H1 (cell line): ENCODE results near the gene ZSCAN12. TPM values are rescaled to one million over a fixed set of nuclear protein-coding genes. Genes with fewer than 3 reads are reported as not detected.

Source experiments
- CTCF ChIA-PET: fragments of 300-600 bp; sonication (Branson Sonifier 250); formaldehyde crosslinking; loops from one replicate; lab custom pipeline; 2021; ENCODE audit not compliant: partially characterized antibody; lab: Charles Lee
- POLR2A ChIA-PET: fragments of 300-600 bp; sonication (Branson Sonifier 250); formaldehyde crosslinking; loops from one replicate; lab custom pipeline; 2021; ENCODE audit warnings: inconsistent platforms; ENCODE audit not compliant: partially characterized antibody; lab: Charles Lee
- DNase-seq, 2 experiments: peaks; one replicate each; pipeline versions ENCODE4 v3.0.0 to v3.0.0-alpha.2; 2010 to 2022; ENCODE audit warnings: low spot score in 2 of 2, low read depth in 1 of 2, mixed read lengths in 1 of 2
- FAIRE-seq: peaks from 2 replicates; lab custom pipeline; 2011; peaks lifted over from hg19 to GRCh38; lab: Jason Lieb, UNC
- H2AFZ ChIP-seq: 2 replicates; pipeline ENCODE4 v1.8.1; 2012; ENCODE audit warnings: low read length, inconsistent platforms
- H2AK5ac ChIP-seq: 2 replicates; pipeline ENCODE4 v1.6.1; 2013; ENCODE audit warnings: low read depth, low read length
- H2BK120ac ChIP-seq: replicated peaks from 2 replicates; pipeline ENCODE3; 2013; ENCODE audit warnings: low read depth, low read length, inconsistent platforms
- H2BK12ac ChIP-seq: 2 replicates; pipeline ENCODE4 v1.6.1; 2013; ENCODE audit warnings: low read depth, low read length
- H2BK15ac ChIP-seq: 2 replicates; pipeline ENCODE4 v1.6.1; 2013; ENCODE audit warnings: low read length
- H2BK20ac ChIP-seq: 2 replicates; pipeline ENCODE4 v1.6.1; 2013; ENCODE audit warnings: low read length
- H2BK5ac ChIP-seq: 2 replicates; pipeline ENCODE4 v1.6.1; 2013; ENCODE audit warnings: low read depth, low read length
- H3K14ac ChIP-seq: 2 replicates; pipeline ENCODE4 v1.6.1; 2013; ENCODE audit warnings: inconsistent platforms; ENCODE audit not compliant: insufficient read length
- H3K18ac ChIP-seq: 2 replicates; pipeline ENCODE4 v1.6.1; 2013; ENCODE audit warnings: low read length; ENCODE audit errors: extremely low read depth
- H3K23ac ChIP-seq: 2 replicates; pipeline ENCODE4 v1.6.1; 2013; ENCODE audit warnings: inconsistent platforms; ENCODE audit not compliant: insufficient read length
- H3K23me2 ChIP-seq: 2 replicates; pipeline ENCODE4 v1.6.1; 2013; ENCODE audit warnings: low read depth, low read length
- H3K27ac ChIP-seq: 2 replicates; pipeline ENCODE4 v1.6.1; 2011; ENCODE audit warnings: low read depth, low read length, inconsistent platforms
- H3K27me3 ChIP-seq, 4 experiments: replicated peaks in 1 of 4; 1 replicate in 1 of 4; 2 replicates in 3 of 4; pipeline versions ENCODE4 v1.6.1 to v1.8.1; 2011 to 2013; ENCODE audit warnings: low read length in 3 of 4, mild to moderate bottlenecking in 3 of 4, inconsistent platforms in 2 of 4, mixed read lengths in 2 of 4, moderate library complexity in 1 of 4; ENCODE audit not compliant: control insufficient read depth in 3 of 4, insufficient read depth in 3 of 4; ENCODE audit errors: extremely low read depth in 1 of 4
- H3K36me3 ChIP-seq, 4 experiments: 2 replicates each; pipeline versions ENCODE4 v1.6.1 to v1.8.1; 2011 to 2013; ENCODE audit warnings: mild to moderate bottlenecking in 4 of 4, low read length in 3 of 4, moderate library complexity in 2 of 4, control low read depth in 1 of 4, inconsistent platforms in 1 of 4; ENCODE audit not compliant: insufficient read depth in 4 of 4, control insufficient read depth in 2 of 4
- H3K4ac ChIP-seq: replicated peaks from 2 replicates; pipeline ENCODE3; 2013; ENCODE audit warnings: low read length, low read depth, mixed read lengths, inconsistent platforms; ENCODE audit not compliant: insufficient read length
- H3K4me1 ChIP-seq, 4 experiments: replicated peaks in 1 of 4; 1 replicate in 1 of 4; 2 replicates in 3 of 4; pipeline versions ENCODE4 v1.6.1 to v1.8.1; 2011 to 2013; ENCODE audit warnings: low read length in 3 of 4, inconsistent platforms in 2 of 4, mixed read lengths in 1 of 4; ENCODE audit not compliant: insufficient read depth in 4 of 4, control insufficient read depth in 3 of 4
- H3K4me2 ChIP-seq, 2 experiments: 2 replicates each; pipeline versions ENCODE4 v1.6.1 to v1.8.1; 2011 to 2013; ENCODE audit warnings: low read depth in 2 of 2, low read length in 2 of 2, control low read depth in 1 of 2, inconsistent platforms in 1 of 2, mild to moderate bottlenecking in 1 of 2; ENCODE audit not compliant: insufficient read depth in 1 of 2
- H3K4me3 ChIP-seq, 4 experiments: fragments of 200-600, 300-600 bp in 1 of 4; sonication (generic), shearing (Covaris generic), sonication (Bioruptor Twin) in 1 of 4; 2 replicates each; pipeline versions ENCODE4 v1.5.1 to v1.8.1; 2011 to 2016; ENCODE audit warnings: low read length in 4 of 4, low read depth in 3 of 4, control low read depth in 2 of 4, inconsistent platforms in 2 of 4, mild to moderate bottlenecking in 2 of 4, mixed read lengths in 1 of 4, moderate library complexity in 1 of 4; ENCODE audit not compliant: insufficient read depth in 2 of 4; ENCODE audit errors: extremely low read depth in 1 of 4
- H3K56ac ChIP-seq: replicated peaks from 2 replicates; pipeline ENCODE3; 2013; ENCODE audit warnings: low read depth, mild to moderate bottlenecking, mixed read lengths, low read length, inconsistent platforms; ENCODE audit not compliant: insufficient read length
- H3K79me1 ChIP-seq: 2 replicates; pipeline ENCODE4 v1.6.1; 2013; ENCODE audit warnings: low read depth, low read length, control low read depth
- H3K79me2 ChIP-seq, 2 experiments: 2 replicates each; pipeline versions ENCODE4 v1.6.1 to v1.8.1; 2012 to 2013; ENCODE audit warnings: low read length in 2 of 2, mild to moderate bottlenecking in 2 of 2, inconsistent platforms in 1 of 2; ENCODE audit not compliant: insufficient read depth in 2 of 2, control insufficient read depth in 1 of 2
- H3K9ac ChIP-seq, 4 experiments: replicated peaks in 1 of 4; 1 replicate in 1 of 4; 2 replicates in 3 of 4; pipeline versions ENCODE4 v1.6.1 to v1.8.1; 2011 to 2013; ENCODE audit warnings: low read depth in 3 of 4, low read length in 3 of 4, control low read depth in 2 of 4, mild to moderate bottlenecking in 2 of 4, moderate library complexity in 2 of 4, inconsistent platforms in 1 of 4; ENCODE audit errors: extremely low read depth in 1 of 4
- H3K9me3 ChIP-seq, 2 experiments: 2 replicates each; pipeline versions ENCODE4 v1.6.1 to v1.8.1; 2012 to 2013; ENCODE audit warnings: mild to moderate bottlenecking in 2 of 2, moderate library complexity in 2 of 2, control low read depth in 1 of 2, inconsistent platforms in 1 of 2, low read depth in 1 of 2, low read length in 1 of 2, mixed read lengths in 1 of 2; ENCODE audit not compliant: insufficient read depth in 2 of 2
- H4K20me1 ChIP-seq, 2 experiments: replicated peaks in 1 of 2; 2 replicates each; pipeline versions ENCODE3 to v1.8.1; 2011 to 2013; ENCODE audit warnings: inconsistent platforms in 2 of 2, low read length in 2 of 2, mild to moderate bottlenecking in 1 of 2; ENCODE audit not compliant: insufficient read depth in 2 of 2, control insufficient read depth in 1 of 2
- H4K5ac ChIP-seq: 2 replicates; pipeline ENCODE4 v1.6.1; 2013; ENCODE audit warnings: low read length, low read depth, mixed read lengths, inconsistent platforms; ENCODE audit not compliant: insufficient read length
- H4K8ac ChIP-seq: 2 replicates; pipeline ENCODE4 v1.8.0; 2013; ENCODE audit warnings: mild to moderate bottlenecking, moderate library complexity, low read length, inconsistent platforms; ENCODE audit not compliant: insufficient read depth; ENCODE audit errors: extremely low read depth
- H4K91ac ChIP-seq: replicated peaks from 2 replicates; pipeline ENCODE3; 2013; ENCODE audit warnings: low read length, mixed read lengths, inconsistent platforms; ENCODE audit not compliant: insufficient read length
- ATF3 ChIP-seq: IDR thresholded peaks from 2 replicates; pipeline ENCODE4 v1.6.1; 2011; ENCODE audit warnings: low read depth, mild to moderate bottlenecking, low read length; ENCODE audit not compliant: insufficient read depth
- CBX8 ChIP-seq: fragments of 300-800, 300-1000 bp; sonication (generic); IDR thresholded peaks from 2 replicates; pipeline ENCODE4 v1.7.1; 2016; ENCODE audit warnings: low read depth, low read length, borderline replicate concordance
- CREB1 ChIP-seq: IDR thresholded peaks from 2 replicates; pipeline ENCODE4 v1.6.1; 2012; ENCODE audit warnings: inconsistent platforms
- CTBP2 ChIP-seq: IDR thresholded peaks from 2 replicates; pipeline ENCODE4 v1.7.0; 2011; ENCODE audit warnings: borderline replicate concordance, mild to moderate bottlenecking, moderate library complexity, mixed read lengths, low read length; ENCODE audit not compliant: insufficient read depth, insufficient read length
- EZH2 ChIP-seq: fragments of 200-600 bp; sonication (generic); IDR thresholded peaks from 2 replicates; pipeline ENCODE4 v1.7.1; 2012; ENCODE audit warnings: low read depth, mild to moderate bottlenecking, moderate library complexity, low read length, inconsistent platforms; ENCODE audit not compliant: severe bottlenecking
- MAX ChIP-seq: IDR thresholded peaks from 2 replicates; pipeline ENCODE4 v1.6.1; 2012; ENCODE audit warnings: inconsistent platforms
- POLR2AphosphoS5 ChIP-seq: IDR thresholded peaks from 2 replicates; pipeline ENCODE4 v1.6.1; 2011; ENCODE audit warnings: low read depth, low read length
- RFX5 ChIP-seq: IDR thresholded peaks from 2 replicates; pipeline ENCODE4 v1.6.1; 2011; ENCODE audit warnings: low read depth, low read length, improper control_type of control experiment, borderline replicate concordance
- RXRA ChIP-seq: IDR thresholded peaks from 2 replicates; pipeline ENCODE4 v1.6.1; 2011; ENCODE audit warnings: low read depth, mild to moderate bottlenecking, low read length, moderate library complexity; ENCODE audit not compliant: insufficient read depth
- SAP30 ChIP-seq: fragments of 300-600 bp; sonication (generic); IDR thresholded peaks from 2 replicates; pipeline ENCODE4 v1.7.1; 2012; ENCODE audit warnings: low read length, moderate library complexity, mild to moderate bottlenecking, inconsistent platforms; ENCODE audit not compliant: insufficient read depth, insufficient replicate concordance
- SP1 ChIP-seq: IDR thresholded peaks from 2 replicates; pipeline ENCODE4 v1.6.1; 2011; ENCODE audit warnings: low read depth, low read length
- TEAD4 ChIP-seq: IDR thresholded peaks from 2 replicates; pipeline ENCODE4 v1.6.1; 2012; ENCODE audit warnings: low read depth, low read length, inconsistent platforms, mixed read lengths
- WGBS, 2 experiments: shearing (Covaris generic) in 1 of 2; methylation state at CpG; one replicate each; pipeline versions ENCODE4 v1.1.6 to v1.1.7; 2013 to 2015; ENCODE audit warnings: low lambda C conversion rate in 2 of 2, mixed read lengths in 2 of 2, inconsistent platforms in 1 of 2, low coverage in 1 of 2, missing lambda C conversion rate in 1 of 2; ENCODE audit not compliant: insufficient replicate concordance in 2 of 2, insufficient coverage in 1 of 2, insufficient read length in 1 of 2; ENCODE audit errors: extremely low coverage in 1 of 2, missing lambda C conversion rate in 1 of 2; 5-methylcytosine and 5-hydroxymethylcytosine counted together
- polyA plus RNA-seq, 7 experiments: library from polyadenylated mRNA; depleted of rRNA in 3 of 7; stranded (reverse) in 5 of 7; unstranded in 2 of 7; fragments of >200 nt in 5 of 7; fragments of 200-250 nt in 2 of 7; gene quantifications; 1 replicate in 5 of 7; 2 replicates in 1 of 7; 4 replicates in 1 of 7; pipeline versions ENCODE4 v1.2.1 to v1.2.3, GENCODE V29; 2011 to 2013; ENCODE audit warnings: missing spikeins in 2 of 7, mixed read lengths in 2 of 7
- total RNA-seq: library from RNA; stranded (reverse); fragmentation: NEBNext Ultra II Directional; extraction: Animal tissue kit (Norgen Biotek cat#: 25700); gene quantifications from 2 replicates; pipeline ENCODE4 v1.2.1, GENCODE V29; 2021

Gene ZSCAN12
- total and polyA plus RNA-seq, 2 of the 8 experiments (the other 6 are each of a cell fraction or from before 2014, with no cell fraction given) = 2.2 to 9.6 TPM

- no peak for FAIRE-seq
- no peak for TF ChIP-seq CTBP2
- TF ChIP-seq EZH2 = no peak
- TF ChIP-seq TEAD4 = no peak
- no peak for TF ChIP-seq MAX
- no peak for TF ChIP-seq RFX5
- TF ChIP-seq CREB1 = no peak
- TF ChIP-seq RXRA = no peak
- no peak for TF ChIP-seq SAP30
- no peak for TF ChIP-seq SP1
- no peak for TF ChIP-seq CBX8
- TF ChIP-seq POLR2AphosphoS5 = no peak
- TF ChIP-seq ATF3 = no peak
These were observed 48.5 kb downstream of the ZSCAN12 start for GRCh38 chr6:28351087-28351486.

More at GRCh38 chr6:28351087-28351486, 48.5 kb downstream of the ZSCAN12 start:
- H2BK20ac ChIP-seq = no peak overlapping the region
- no peak overlapping the region for H2BK12ac ChIP-seq
- H3K27ac ChIP-seq = no peak overlapping the region
- H3K36me3 ChIP-seq = no peaks in the 10 kb centered on the region
- ChIA-PET CTCF (interaction anchor here (0.6 kb wide), 1 partner anchor 210 kb away, joined by 3 read pairs; the partner anchor contains the start of gene ZKSCAN8), POLR2A (interaction anchor here (1.1 to 2.7 kb wide), 5 partner anchors 13 to 537 kb away, joined by 3 to 20 read pairs (median 8); partner anchors contain the start of gene ZSCAN31)
- H3K23me2 ChIP-seq = peaks cover 3% of the 10 kb centered on the region; the same call in 1 of the 2 replicates
- no peak overlapping the region for H4K91ac ChIP-seq
- H4K8ac ChIP-seq = no peak overlapping the region
- no peak overlapping the region for H2BK120ac ChIP-seq
- no peaks in the 10 kb centered on the region for H3K27me3 ChIP-seq
- peaks cover 0 to 3% of the 10 kb centered on the region in 2 experiments; a peak in 1 of 4 replicates for H3K9me3 ChIP-seq
- H2AFZ ChIP-seq = no peak overlapping the region
- no peak for DNase-seq
- H4K5ac ChIP-seq = no peak overlapping the region
- peak overlapping the region; percentile 66 to 70 for H3K4me2 ChIP-seq
- no peak overlapping the region; a peak in 1 of 7 replicates for H3K9ac ChIP-seq
- no peak overlapping the region for H3K18ac ChIP-seq
- H3K4me3 ChIP-seq = peak overlapping the region in 3 of 4 experiments; percentile 93 to 96 (median 94); a peak in 3 of 8 replicates
- H2BK15ac ChIP-seq = no peak overlapping the region
- H3K4ac ChIP-seq = no peak overlapping the region
- H3K79me1 ChIP-seq = no peaks in the 10 kb centered on the region; the same call in 1 of the 2 replicates
- H2BK5ac ChIP-seq = no peak overlapping the region
- no peak overlapping the region for H3K23ac ChIP-seq
- no peak overlapping the region for H3K56ac ChIP-seq
- H3K4me1 ChIP-seq = peaks cover 0 to 6% (median 2%) of the 10 kb centered on the region in 4 experiments; a peak in 3 of 7 replicates
- 71% methylated on average over 2 of the region's 2 CpGs; no CpG with 5 or more reads in 1 of the 2 experiments for WGBS, 2 experiments
- no peak overlapping the region for H2AK5ac ChIP-seq
- no peak overlapping the region for H3K14ac ChIP-seq
- H3K79me2 ChIP-seq = peaks cover 0 to 38% of the 10 kb centered on the region in 2 experiments; a peak in 3 of 4 replicates
- peaks cover 0 to 5% of the 10 kb centered on the region in 2 experiments for H4K20me1 ChIP-seq
